T47D (cell line): ENCODE measurements around the gene ZNF516.

Source experiments
- DNase-seq, 2 experiments: peaks; one replicate each; pipeline versions ENCODE4 v3.0.0 to v3.0.0-alpha.2; 2011 to 2012; ENCODE audit warnings: low read depth in 1 of 2, low spot score in 1 of 2
- JUND ChIP-seq: IDR thresholded peaks from 2 replicates; pipeline ENCODE4 v1.6.1; 2012; ENCODE audit warnings: low read depth
- in situ Hi-C: cut with HindIII; loops from 2 replicates; pipeline ENCODE4 v1.10.0; 2016; ENCODE audit warnings: low sequenced_read_pairs, low pct_unique_long_range_greater_than_20kb

Gene ZNF516

GRCh38 chr18:76314496-76314895 lies 180.5 kb downstream of the ZNF516 start:
- in situ Hi-C loops: no loop called here
- no peak for DNase-seq
- TF ChIP-seq JUND: no peak

GRCh38 chr18:76314015-76314414 lies 181.0 kb downstream of the ZNF516 start:
- in situ Hi-C loops: no loop called here
- no peak for DNase-seq
- no peak for TF ChIP-seq JUND
